MG63 (cell line): ENCODE measurements around the gene ANO7. TPM values are rescaled to one million over a fixed set of nuclear protein-coding genes. Genes with fewer than 3 reads are reported as not detected.

ENCODE experiments used
- DNase-seq: peaks from one replicate; pipeline ENCODE4 v3.0.0-alpha.2; 2020
- H3K27me3 ChIP-seq: fragments of 250-450 bp; sonication (Bioruptor Pico); 2 replicates; pipeline ENCODE4 v1.5.1; 2020; ENCODE audit warnings: mild to moderate bottlenecking, moderate library complexity
- H3K36me3 ChIP-seq: fragments of 250-450 bp; sonication (Bioruptor Pico); 2 replicates; pipeline ENCODE4 v1.5.1; 2020; ENCODE audit warnings: mild to moderate bottlenecking, moderate library complexity
- H3K4me3 ChIP-seq: fragments of 250-450 bp; sonication (Bioruptor Pico); 2 replicates; pipeline ENCODE4 v1.5.1; 2020; ENCODE audit warnings: mild to moderate bottlenecking, moderate library complexity
- H3K9me3 ChIP-seq: fragments of 250-450 bp; sonication (Bioruptor Pico); 2 replicates; pipeline ENCODE4 v1.5.1; 2020; ENCODE audit warnings: mild to moderate bottlenecking, moderate library complexity
- total RNA-seq: library from RNA; depleted of rRNA; stranded (reverse); fragments of >200 nt; shearing (Covaris generic); gene quantifications from 2 replicates; pipeline ENCODE4 v1.2.3, GENCODE V29; 2014; ENCODE audit warnings: low replicate concordance; rRNA removed

Gene ANO7
- total RNA-seq, 1 experiment from 2014 or later, result 0.10 TPM

DNA sequence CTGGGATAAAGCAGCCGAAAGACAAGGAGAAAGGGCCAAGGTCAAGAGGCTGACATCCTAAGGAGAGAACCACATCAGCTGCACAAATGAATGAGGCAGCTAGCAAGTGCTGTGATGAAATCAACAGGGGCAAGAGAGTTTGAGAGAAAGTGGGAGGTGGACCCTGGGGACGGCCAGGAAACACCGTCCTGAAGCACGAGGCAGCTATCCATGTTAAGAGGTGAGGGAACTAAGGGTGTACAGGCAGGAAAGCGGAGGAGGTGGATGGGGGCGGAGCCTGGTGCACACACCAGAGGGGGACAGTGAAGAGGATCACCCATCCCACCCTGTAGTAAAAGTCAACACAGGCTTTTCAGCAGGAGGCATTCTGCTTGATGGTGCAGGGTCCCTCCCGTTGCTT lies 74.6 kb downstream of the ANO7 start:
- no peak overlapping the region for H3K4me3 ChIP-seq
- no peaks in the 10 kb centered on the region for H3K9me3 ChIP-seq
- no peak for DNase-seq
- no peaks in the 10 kb centered on the region for H3K27me3 ChIP-seq
- peaks cover 96% of the 10 kb centered on the region for H3K36me3 ChIP-seq

DNA sequence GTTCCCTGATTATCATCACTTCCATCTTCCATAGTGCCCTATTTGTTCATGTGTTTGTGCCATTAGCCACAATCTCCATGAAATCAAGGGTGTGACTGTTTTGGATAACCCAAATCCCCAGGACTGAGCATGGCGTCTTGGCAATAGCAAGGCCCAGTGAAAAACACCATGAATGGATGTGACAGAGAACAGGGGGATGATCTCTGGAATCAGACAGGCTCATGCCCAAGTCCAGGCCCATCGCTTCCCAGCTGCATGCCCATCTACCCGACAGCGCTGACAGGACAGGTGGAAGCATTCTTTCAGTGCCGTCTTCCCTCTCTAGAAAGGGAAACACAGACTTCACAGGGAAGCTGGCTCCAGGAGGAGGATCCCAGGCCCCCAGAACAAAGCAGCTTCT lies 77.0 kb downstream of the ANO7 start:
- Histone ChIP-seq H3K4me3 (no peak overlapping the region), H3K9me3 (no peaks in the 10 kb centered on the region), H3K27me3 (no peaks in the 10 kb centered on the region), H3K36me3 (peaks cover 97% of the 10 kb centered on the region)
- DNase-seq, result no peak

DNA sequence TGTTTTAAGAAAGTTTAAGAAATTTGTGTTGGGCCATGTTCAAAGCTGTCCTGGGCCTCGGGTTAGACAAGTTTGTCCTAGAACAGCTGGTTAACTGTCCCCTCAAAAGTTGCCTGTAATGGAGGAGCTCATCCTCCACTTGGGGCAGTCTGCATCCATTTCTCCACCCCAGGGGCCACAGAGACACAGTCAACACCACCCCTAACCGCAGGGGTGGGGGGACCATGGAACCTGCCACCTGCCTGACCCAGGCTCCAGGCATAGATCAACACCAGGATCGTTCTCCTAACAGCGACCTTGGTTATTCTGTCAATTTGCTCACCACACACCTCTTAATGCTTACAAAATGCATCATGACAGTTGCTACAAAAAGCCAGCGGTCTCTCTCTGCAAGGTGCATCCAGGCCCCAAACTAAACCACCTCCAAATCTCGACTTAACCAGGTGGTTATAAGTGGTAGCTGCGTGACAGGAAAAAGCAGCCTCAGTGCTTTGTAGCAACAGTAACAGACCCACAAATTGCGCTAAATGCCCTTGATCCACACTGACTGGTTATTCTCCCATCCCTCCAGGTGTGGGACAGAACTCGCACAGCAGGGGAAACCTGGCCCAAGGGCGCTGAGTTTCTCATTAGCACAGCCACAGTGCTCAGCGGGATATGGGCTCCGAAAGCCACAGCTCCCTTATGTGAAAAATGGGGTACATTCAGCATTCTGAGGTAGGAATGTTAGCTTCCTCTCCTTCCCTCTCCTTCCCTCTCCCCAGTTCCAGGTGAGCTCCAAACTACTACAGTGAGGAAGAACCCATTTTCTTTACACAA lies 79.0 kb downstream of the ANO7 start:
- Histone ChIP-seq H3K4me3 (no peak overlapping the region), H3K27me3 (no peaks in the 10 kb centered on the region), H3K36me3 (peaks cover 89% of the 10 kb centered on the region), H3K9me3 (no peaks in the 10 kb centered on the region)
- DNase-seq, result no peak

DNA sequence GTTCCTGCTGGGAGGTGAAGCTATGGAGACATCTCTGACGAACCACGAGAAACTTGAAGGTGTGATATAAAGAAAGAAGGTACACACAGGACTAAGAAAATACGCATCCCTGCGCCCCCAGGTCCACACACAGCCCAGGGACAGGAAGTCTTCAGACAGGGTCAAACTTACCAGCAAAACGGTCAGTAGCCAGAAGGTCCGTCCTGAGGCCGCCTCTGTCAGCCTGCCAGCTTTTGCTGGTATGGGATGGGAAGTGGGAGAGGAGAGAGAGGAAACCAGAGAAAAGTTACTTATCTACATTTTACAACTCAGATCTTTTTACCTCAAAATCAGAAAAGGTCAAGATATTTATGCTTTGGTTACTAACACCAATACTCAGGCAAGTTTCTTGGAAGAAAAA lies 79.8 kb downstream of the ANO7 start:
- peaks cover 80% of the 10 kb centered on the region for H3K36me3 ChIP-seq
- DNase-seq, result no peak
- H3K27me3 ChIP-seq, result no peaks in the 10 kb centered on the region
- no peaks in the 10 kb centered on the region for H3K9me3 ChIP-seq
- no peak overlapping the region for H3K4me3 ChIP-seq

DNA sequence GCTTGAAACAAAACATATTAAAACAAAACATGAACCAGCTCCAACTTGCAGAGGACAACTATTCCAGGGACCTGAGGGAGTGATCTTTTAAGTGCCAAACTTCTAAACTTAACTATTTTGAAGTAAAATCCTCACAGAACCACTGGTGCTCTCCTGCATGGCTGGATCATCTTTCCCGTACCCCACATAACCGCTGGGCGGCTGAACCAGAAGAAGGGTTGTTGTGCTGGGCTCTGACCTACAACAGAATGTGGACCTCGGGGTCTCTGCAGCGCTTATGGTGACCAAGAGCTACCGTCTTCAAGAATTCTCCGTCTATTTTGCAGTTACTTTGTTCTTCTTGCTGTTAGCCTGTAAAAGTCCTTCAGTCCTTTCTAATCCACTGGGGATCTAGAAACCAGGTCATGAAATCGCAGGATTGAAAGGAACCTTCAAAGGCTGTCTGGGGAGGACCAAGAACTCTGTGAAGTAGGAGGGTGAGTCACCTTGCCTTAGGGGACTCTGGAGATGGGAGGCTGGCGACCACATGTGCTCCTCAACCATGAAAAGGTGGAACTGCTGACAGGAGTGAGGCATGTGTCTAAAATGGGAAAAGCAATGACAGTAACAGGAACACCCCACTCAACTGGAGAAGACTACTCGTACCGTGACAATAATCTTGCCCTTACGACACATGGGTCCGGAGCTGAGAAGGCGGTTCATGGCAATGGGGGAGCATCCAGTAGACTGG lies 80.4 kb downstream of the ANO7 start:
- H3K9me3 ChIP-seq, result no peaks in the 10 kb centered on the region
- H3K27me3 ChIP-seq, result no peaks in the 10 kb centered on the region
- no peak overlapping the region for H3K4me3 ChIP-seq
- peaks cover 75% of the 10 kb centered on the region for H3K36me3 ChIP-seq
- DNase-seq, result no peak

DNA sequence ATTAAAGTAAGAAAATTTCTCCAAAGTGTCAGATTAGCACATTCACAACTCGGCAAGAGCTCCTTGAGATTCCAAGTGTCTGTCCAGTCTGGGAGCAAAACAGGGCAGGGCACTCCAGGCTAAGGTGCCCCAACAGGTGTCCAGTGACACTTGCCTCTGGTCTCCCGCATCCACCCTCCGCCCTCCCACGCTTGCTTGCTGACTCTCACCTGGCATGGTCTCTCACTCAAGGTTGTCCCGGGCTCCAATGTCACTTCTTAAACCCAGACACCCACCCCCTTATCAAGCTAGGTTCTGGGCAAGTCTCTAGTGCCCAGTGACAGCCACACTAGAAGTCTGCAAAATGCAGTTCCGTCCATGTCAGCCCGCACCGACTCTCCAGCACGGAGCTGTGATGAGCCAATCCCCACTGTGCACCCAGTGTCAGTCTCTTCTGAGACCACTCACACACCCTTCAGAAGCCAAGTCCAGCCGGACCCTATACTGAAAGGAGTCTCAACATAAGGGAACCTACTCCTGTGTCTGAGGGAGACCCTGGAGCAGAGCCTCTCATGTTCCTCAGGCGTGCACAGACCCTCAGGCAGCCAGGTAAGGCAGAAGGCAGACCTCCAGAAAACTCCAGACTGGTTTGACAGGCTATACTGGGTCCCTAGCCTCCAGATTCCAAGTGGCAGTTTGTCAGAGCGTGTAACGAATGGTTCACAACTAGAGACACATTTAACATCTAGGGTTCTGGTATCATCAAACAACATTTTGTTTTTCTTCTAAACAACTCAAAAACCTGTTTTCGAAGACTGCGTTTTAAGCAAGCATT lies 81.4 kb downstream of the ANO7 start:
- Histone ChIP-seq H3K27me3 (no peaks in the 10 kb centered on the region), H3K4me3 (no peak overlapping the region), H3K9me3 (no peaks in the 10 kb centered on the region), H3K36me3 (peaks cover 64% of the 10 kb centered on the region)
- DNase-seq, result no peak

DNA sequence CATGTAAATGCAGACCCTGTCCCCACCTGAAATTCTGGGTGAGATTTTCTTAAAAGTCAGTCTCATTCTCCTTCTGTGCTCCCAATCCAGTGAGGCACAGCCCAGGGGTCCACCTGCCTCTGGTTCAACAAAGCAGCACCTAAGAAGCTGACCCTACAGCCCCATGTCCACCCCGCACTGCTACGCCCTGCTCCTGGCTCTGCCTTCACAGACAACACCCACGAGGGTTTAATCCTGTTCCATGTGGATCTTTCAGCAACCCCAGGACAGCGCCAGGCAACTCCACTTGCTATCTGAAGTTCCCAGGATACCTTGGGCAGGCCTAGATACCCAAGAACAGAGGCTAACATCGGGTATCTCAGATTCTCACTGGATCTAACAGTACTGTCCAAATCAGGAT lies 82.1 kb downstream of the ANO7 start:
- no peaks in the 10 kb centered on the region; the same call in 1 of the 2 replicates for H3K9me3 ChIP-seq
- peaks cover 58% of the 10 kb centered on the region for H3K36me3 ChIP-seq
- no peaks in the 10 kb centered on the region for H3K27me3 ChIP-seq
- DNase-seq, result no peak
- H3K4me3 ChIP-seq, result peak overlapping the region; percentile 56

DNA sequence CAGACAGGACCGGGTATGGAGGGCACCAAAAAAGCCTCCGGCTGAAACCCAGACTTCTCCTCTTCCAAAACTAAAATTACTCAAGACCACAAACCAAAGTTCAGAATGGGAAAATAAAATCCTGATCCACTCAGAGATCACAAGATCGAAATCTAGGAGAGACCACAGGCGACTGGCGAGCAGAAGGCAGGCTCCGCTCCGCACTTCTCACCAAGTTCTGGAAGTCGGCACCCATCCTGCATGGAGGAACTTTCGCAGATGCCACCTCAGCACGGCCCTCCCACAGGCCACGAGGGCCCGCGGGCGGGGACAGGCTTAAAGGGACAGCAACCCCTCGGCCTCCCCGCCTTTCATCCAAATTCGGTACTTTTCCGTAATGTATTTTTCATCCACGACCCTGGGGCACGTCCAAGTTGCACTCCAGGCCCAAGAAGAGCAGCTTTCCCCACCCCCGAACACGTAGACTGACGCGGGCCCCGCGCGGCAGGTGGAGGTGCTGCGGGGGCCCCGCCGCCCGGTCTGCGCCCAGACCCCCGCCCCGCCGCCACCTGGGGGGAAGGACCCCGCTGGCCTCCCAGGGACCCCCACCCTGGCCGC lies 83.3 kb downstream of the ANO7 start:
- peak; percentile 83 for DNase-seq
- Histone ChIP-seq H3K36me3 (peaks cover 52% of the 10 kb centered on the region), H3K4me3 (peak overlapping the region; percentile 56), H3K9me3 (no peaks in the 10 kb centered on the region; the same call in 1 of the 2 replicates), H3K27me3 (no peaks in the 10 kb centered on the region)

DNA sequence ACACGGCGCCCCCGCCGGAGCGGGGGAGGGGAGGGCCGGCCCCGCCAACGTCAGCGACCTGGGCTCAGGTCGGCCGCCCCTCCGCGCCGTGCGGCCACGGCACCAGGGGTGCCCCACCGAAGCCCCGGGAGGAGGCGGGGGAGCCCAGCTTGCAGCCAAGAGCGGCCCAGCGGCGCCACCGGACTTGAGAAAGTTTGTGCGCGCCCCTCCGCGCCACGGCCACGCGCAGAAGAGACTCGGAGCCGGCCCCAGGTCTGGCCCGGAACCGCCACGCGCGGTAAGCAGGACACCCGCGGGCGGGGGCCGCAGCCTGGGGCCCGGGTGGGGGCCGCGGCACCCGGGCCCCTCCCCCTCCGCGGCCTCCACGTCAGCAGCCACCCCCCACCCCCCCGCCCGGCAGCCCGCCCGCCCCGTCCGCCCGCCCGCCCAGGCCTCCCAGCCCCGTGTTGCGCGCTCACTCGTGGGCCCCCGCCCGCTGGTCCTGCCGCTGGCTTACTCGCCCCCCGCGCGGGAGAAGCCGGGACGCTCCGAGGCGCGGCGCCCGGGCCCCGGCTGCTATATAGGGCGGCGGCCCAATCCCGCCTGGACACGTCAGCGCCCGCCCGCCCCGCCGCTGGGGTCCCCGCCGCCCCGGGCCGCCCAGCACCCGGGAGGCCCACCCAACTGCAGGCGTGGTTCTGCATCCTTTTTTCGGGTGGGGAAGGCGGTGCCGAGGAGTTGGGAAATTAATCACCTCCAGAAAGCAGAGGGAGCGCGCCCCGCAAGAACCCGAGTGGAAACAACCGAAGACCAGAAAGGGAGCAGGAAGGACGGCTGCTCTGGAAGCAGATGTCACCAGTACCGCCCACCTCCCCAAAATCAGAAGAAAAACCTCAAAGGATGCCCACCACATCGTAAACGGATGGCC lies 84.1 kb downstream of the ANO7 start:
- H3K36me3 ChIP-seq, result peaks cover 45% of the 10 kb centered on the region
- H3K27me3 ChIP-seq, result no peaks in the 10 kb centered on the region
- H3K4me3 ChIP-seq, result peak overlapping the region; percentile 56
- DNase-seq, result peak; percentile 76
- H3K9me3 ChIP-seq, result no peaks in the 10 kb centered on the region; the same call in 1 of the 2 replicates

DNA sequence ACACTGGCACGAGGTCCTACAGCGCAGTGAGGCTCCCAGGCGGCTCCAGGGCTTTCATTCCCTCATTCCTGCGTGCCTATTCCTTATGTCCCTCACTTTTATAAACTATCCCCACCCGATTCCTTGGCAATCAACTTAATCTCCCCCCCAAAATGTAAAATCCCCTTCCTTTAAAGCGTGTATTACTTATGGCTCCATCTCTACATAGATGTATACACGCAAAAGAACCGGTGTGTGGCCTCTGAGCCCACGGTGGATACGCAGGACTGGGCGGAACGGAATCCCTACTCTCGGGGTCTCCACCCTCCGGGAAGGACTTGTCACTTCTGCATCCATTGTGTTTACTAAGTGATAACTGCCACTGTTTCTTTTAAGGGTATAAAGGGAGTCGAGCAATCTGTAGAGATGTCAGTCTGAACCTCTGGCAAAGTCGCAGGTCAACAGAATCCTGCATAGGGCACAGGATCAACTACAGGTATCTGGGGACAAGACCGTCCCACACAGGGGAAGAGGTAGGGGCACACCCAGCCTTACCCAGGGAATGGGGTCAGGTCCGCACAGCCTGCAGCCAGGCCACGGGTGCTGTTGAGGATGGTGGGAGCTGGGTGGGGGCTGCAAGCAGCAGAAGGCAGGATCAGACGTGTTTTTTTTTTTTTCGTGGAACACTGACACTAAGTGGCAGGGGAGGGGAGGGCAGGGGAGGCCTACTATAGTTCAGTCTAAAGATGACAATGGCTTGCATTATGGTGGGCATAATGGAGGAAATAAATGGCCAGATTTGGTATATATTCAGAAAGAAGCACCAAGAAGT lies 84.9 kb downstream of the ANO7 start:
- Histone ChIP-seq H3K9me3 (no peaks in the 10 kb centered on the region; the same call in 1 of the 2 replicates), H3K27me3 (no peaks in the 10 kb centered on the region), H3K36me3 (peaks cover 36% of the 10 kb centered on the region), H3K4me3 (peak overlapping the region; percentile 56)
- no peak for DNase-seq

DNA sequence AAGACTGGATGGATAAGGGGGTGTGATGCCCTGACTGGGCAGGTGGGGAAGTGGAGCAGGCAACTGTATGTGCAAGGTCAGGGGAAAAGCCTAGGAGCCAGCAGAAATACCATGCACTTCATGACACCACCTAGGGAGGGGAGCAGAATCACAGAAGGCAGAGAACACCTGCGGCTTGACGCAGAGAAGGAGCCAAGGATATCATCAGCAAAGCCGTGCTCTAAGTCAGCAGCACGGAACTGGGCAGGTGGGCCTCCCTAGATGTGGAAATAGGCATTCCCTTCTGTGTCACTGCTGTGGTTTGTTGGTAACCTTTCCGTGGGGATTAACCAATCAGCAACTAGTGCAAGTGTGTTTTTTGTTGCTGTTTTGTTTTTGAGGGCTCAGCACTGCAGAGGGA lies 85.7 kb downstream of the ANO7 start:
- DNase-seq, result no peak

More for the DNA sequence above, 85.7 kb downstream of the ANO7 start:
- H3K27me3 ChIP-seq, result no peaks in the 10 kb centered on the region
- H3K36me3 ChIP-seq, result peaks cover 29% of the 10 kb centered on the region
- H3K9me3 ChIP-seq, result no peaks in the 10 kb centered on the region; the same call in 1 of the 2 replicates
- H3K4me3 ChIP-seq, result no peak overlapping the region

Other genes starting within 250 kb of the ANO7 start
- gene SNED1, start 190.1 kb upstream of the ANO7 start, total RNA-seq, result 2.6 and 5.1 TPM in 2 replicates
- 18.9 and 33.2 TPM in 2 replicates for gene MTERF4, start 86.4 kb upstream of the ANO7 start, total RNA-seq
- 3.7 and 21.6 TPM in 2 replicates for gene PASK, start 39.2 kb upstream of the ANO7 start, total RNA-seq
- 80.2 and 89.2 TPM in 2 replicates for gene PPP1R7, start 38.2 kb upstream of the ANO7 start, total RNA-seq
- gene HDLBP, start 127.0 kb downstream of the ANO7 start, total RNA-seq, result 383 and 447 TPM in 2 replicates
- 348 and 489 TPM in 2 replicates for gene SEPTIN2, start 127.2 kb downstream of the ANO7 start, total RNA-seq
- 35.6 and 37.4 TPM in 2 replicates for gene FARP2, start 167.6 kb downstream of the ANO7 start, total RNA-seq